HG03342 (cell line): ENCODE results near the gene DMBT1.
"Not testable (repeated sequence)": the region's sequence is repeated elsewhere in the genome, so short reads cannot be mapped to it uniquely, and the experiment has no call there.

Experiments
- ATAC-seq: cut with Tn5 transposase; IDR thresholded peaks from one replicate; pipeline ENCODE4 v1.9.1; 2021; ENCODE audit warnings: mild to moderate bottlenecking, moderate library complexity; ENCODE audit not compliant: unreplicated experiment

The DMBT1 gene

GRCh38 chr10:122577311-122577885, 16.8 kb downstream of the DMBT1 start:
- no peak for ATAC-seq

- not testable (repeated sequence) for ATAC-seq
These were observed 25.5 kb downstream of the DMBT1 start for GRCh38 chr10:122586070-122586469.

- no peak for ATAC-seq
These were observed 26.7 kb downstream of the DMBT1 start for GRCh38 chr10:122587098-122587760.

GRCh38 chr10:122588381-122588780, 27.8 kb downstream of the DMBT1 start:
- ATAC-seq, result no peak

- no peak for ATAC-seq
These were observed 29.6 kb downstream of the DMBT1 start for GRCh38 chr10:122590153-122590552.

- ATAC-seq, result no peak
These were observed 31.2 kb downstream of the DMBT1 start for GRCh38 chr10:122591736-122592135.

- ATAC-seq, result no peak
These were observed 31.6 kb downstream of the DMBT1 start for GRCh38 chr10:122592161-122592560.

GRCh38 chr10:122617476-122618270, 57.1 kb downstream of the DMBT1 start:
- ATAC-seq, result no peak

- no peak for ATAC-seq
These were observed 58.1 kb downstream of the DMBT1 start for GRCh38 chr10:122618461-122619165.

- ATAC-seq, result not testable (repeated sequence)
These were observed 60.4 kb downstream of the DMBT1 start for GRCh38 chr10:122620961-122621360.

- no peak for ATAC-seq
These were observed 64.0 kb downstream of the DMBT1 start for GRCh38 chr10:122624546-122624945.

- ATAC-seq, result no peak
These were observed 70.0 kb downstream of the DMBT1 start for GRCh38 chr10:122630526-122630925.

- no peak for ATAC-seq
These were observed 71.5 kb downstream of the DMBT1 start for GRCh38 chr10:122632031-122632430.

GRCh38 chr10:122632576-122632975, 72.0 kb downstream of the DMBT1 start:
- no peak for ATAC-seq

- ATAC-seq, result no peak
These were observed 76.4 kb downstream of the DMBT1 start for GRCh38 chr10:122636953-122637352.

- ATAC-seq, result no peak
These were observed 76.8 kb downstream of the DMBT1 start for GRCh38 chr10:122637376-122637775.

GRCh38 chr10:122638106-122638505, 77.6 kb downstream of the DMBT1 start:
- no peak for ATAC-seq

GRCh38 chr10:122639801-122640200, 79.2 kb downstream of the DMBT1 start:
- no peak for ATAC-seq

GRCh38 chr10:122640921-122641320, 80.4 kb downstream of the DMBT1 start:
- no peak for ATAC-seq

- ATAC-seq, result no peak
These were observed 82.4 kb downstream of the DMBT1 start for GRCh38 chr10:122642726-122643605.
